ENCODE measurements around the gene SLC16A8. TPM values are rescaled to one million over a fixed set of nuclear protein-coding genes. Genes with fewer than 3 reads are reported as not detected.

The SLC16A8 gene
- total RNA-seq, 1 donor from 2014 or later: not detected

DNA sequence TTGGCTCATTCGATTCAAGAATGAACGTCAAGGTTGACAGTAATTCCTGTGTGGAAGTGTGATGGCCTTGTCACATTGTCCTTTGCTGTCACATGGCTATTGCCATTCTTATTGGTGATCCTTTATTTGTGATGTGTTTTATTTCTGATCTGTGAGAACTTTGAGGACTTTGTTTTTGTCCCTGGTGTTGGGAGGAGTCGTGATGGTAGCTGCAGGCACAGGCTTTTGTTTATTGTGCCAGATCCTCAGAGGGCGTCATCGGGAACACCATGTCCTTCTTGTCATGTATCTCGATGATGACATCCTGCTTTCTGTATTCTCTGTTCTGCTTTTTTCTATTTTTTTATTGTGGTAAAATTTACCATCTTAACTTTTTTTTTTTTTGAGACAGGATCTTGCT is 21.2 kb downstream of the SLC16A8 start:
- Mint-ChIP-seq H3K4me3 (ENCODE audit: unreplicated experiment) (peak overlapping the region; percentile 26), H3K4me1 (ENCODE audit: low read depth, unreplicated experiment) (peaks cover 8% of the 10 kb centered on the region), H3K36me3 (ENCODE audit: unreplicated experiment) (no peaks in the 10 kb centered on the region), H3K9me3 (ENCODE audit: unreplicated experiment) (peaks cover 3% of the 10 kb centered on the region), H3K27me3 (ENCODE audit: unreplicated experiment) (peaks cover 5% of the 10 kb centered on the region), H3K27ac (ENCODE audit: unreplicated experiment) (no peak overlapping the region)
- no peak for DNase-seq
- TF ChIP-seq, protein P1, sequence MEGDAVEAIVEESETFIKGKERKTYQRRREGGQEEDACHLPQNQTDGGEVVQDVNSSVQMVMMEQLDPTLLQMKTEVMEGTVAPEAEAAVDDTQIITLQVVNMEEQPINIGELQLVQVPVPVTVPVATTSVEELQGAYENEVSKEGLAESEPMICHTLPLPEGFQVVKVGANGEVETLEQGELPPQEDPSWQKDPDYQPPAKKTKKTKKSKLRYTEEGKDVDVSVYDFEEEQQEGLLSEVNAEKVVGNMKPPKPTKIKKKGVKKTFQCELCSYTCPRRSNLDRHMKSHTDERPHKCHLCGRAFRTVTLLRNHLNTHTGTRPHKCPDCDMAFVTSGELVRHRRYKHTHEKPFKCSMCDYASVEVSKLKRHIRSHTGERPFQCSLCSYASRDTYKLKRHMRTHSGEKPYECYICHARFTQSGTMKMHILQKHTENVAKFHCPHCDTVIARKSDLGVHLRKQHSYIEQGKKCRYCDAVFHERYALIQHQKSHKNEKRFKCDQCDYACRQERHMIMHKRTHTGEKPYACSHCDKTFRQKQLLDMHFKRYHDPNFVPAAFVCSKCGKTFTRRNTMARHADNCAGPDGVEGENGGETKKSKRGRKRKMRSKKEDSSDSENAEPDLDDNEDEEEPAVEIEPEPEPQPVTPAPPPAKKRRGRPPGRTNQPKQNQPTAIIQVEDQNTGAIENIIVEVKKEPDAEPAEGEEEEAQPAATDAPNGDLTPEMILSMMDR (IDR thresholded peaks at IDR 0.05; ENCODE audit: partially characterized antibody, unreplicated experiment): no peak

DNA sequence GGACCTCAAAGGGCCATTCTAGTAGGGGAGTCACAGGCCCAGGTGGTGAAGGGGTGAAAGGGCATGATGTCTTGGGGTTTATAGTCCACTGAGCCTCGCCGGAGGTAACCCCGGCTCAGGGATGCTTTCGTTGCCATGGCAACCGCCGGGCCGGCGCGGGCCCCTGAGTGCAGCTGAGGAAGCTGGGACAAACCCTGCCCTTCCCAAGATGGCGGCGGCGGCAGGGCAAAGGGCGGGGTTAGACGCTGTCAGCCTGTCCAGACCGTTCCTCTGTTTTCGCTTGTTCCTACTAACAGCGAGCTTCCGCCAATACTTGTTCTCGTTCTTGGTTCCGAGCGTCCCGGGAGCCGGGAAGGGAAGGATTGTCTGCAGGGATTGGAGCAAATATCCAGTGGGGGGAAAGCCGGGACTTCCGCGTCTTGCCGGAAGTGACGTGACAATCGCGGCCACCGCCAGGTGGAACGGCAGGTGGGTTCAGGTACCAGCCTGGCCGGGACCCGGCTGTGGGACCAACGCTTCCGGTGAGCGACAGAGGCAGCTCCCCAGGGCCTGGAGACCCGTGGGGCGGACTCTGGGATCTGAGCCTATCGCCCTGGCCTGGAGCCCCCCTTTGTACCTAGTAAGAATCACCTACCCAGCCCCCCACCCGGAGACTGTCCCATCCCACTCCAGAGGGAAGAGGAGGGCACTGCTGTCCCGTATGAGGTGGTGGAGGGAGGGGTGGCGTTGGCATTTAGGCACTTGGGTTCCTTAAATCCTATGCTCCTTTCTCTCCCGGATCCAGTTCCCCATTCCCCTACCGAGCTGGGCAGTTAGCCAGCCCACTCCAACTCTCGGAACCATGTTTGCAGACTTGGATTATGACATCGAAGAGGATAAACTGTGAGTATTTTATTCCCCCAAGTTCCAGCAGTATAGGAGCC is 26.8 kb downstream of the SLC16A8 start, which contains the start of gene PICK1:
TSS of gene PICK1 (plus strand) at position 436 of the 923 bp plus-strand sequence. CDS start at position 842, 406 bp downstream.
- peaks cover 7% of the 10 kb centered on the region for H3K4me1 Mint-ChIP-seq (ENCODE audit: low read depth, unreplicated experiment)
- DNase-seq: peak; percentile 92
- H3K9me3 Mint-ChIP-seq (ENCODE audit: unreplicated experiment): no peaks in the 10 kb centered on the region
- peak within 1 kb of the TSS; percentile 97 for H3K27ac Mint-ChIP-seq (ENCODE audit: unreplicated experiment)
- TF ChIP-seq, protein P1 (IDR thresholded peaks at IDR 0.05; ENCODE audit: partially characterized antibody, unreplicated experiment): peak; percentile 24
- H3K27me3 Mint-ChIP-seq (ENCODE audit: unreplicated experiment): peaks cover 5% of the 10 kb centered on the region
- H3K4me3 Mint-ChIP-seq (ENCODE audit: unreplicated experiment): peak within 1 kb of the TSS; percentile 95
- no peaks in the 10 kb centered on the region for H3K36me3 Mint-ChIP-seq (ENCODE audit: unreplicated experiment)

DNA sequence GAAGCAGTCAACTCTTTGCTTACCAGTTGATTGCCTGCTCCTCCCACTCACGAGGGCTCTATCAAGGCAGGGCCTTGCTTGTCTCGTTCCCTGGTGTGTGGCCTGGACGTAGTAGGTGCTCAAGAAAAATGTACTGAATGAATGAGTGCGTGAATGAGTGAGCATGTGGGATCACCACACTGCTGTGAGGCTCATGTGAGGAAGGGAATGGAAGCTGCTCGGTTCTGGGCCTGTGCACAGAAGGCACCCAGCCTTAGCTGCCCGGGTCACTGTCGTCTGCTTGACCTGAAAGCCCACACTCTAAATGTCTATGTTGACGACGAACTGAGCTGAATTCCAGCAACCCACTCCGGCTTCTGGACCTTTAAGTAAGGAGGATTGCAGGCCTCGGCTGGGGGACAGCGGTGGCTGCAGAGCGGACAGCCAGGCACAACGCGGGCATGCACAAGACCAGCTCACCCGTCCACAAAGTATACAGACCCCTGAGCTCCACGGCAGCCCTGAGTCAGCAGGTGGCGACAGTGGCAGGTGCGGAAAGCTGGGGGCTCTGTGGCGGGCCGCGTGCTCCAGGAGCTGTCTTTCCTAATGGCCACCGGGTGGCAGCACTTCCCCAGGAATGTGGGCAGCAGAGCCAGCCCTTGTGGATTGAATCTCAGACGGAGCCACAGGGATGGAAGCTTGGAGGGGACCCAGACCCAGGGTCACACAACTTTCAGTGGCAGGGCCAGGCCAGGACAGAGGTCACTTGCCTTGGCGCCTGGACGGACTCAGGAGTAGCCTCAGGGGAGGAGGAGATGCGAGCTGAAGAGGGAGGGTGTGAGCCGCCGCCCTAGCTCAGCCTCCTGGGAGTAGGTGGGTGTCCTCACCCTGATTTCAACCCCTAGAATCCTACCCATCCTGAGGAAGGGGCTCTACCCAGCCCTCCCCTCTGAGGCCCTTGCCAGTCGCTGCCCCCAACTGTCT is 31.8 kb downstream of the SLC16A8 start:
- TF ChIP-seq, protein P1 (IDR thresholded peaks at IDR 0.05; ENCODE audit: partially characterized antibody, unreplicated experiment): peak; percentile 90
- no peak overlapping the region for H3K4me3 Mint-ChIP-seq (ENCODE audit: unreplicated experiment)
- H3K27me3 Mint-ChIP-seq (ENCODE audit: unreplicated experiment): peaks cover 3% of the 10 kb centered on the region
- peaks cover 3% of the 10 kb centered on the region for H3K4me1 Mint-ChIP-seq (ENCODE audit: low read depth, unreplicated experiment)
- DNase-seq: peak; percentile 89
- no peaks in the 10 kb centered on the region for H3K36me3 Mint-ChIP-seq (ENCODE audit: unreplicated experiment)
- no peaks in the 10 kb centered on the region for H3K9me3 Mint-ChIP-seq (ENCODE audit: unreplicated experiment)
- no peak overlapping the region for H3K27ac Mint-ChIP-seq (ENCODE audit: unreplicated experiment)

DNA sequence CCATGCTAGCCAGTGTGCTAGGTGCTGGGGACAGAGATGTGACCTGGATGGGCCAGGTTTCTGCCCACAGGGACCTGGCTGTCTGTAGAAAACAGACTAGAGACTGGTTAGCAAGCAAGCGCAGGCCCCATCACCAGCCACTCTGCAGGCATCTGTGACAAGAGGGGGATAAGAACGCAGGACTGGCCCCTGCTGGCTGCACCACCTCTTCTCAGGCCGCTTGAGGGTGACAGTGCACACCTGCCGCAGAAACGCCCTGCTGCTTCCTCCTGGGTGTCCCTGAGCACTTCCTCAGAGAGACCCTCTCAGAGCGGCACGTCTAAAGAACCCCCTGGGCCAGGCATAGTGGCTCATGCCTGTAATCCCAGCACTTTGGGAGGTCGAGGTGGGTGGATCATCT is 32.7 kb downstream of the SLC16A8 start:
- Mint-ChIP-seq H3K4me1 (ENCODE audit: low read depth, unreplicated experiment) (peaks cover 3% of the 10 kb centered on the region), H3K4me3 (ENCODE audit: unreplicated experiment) (no peak overlapping the region), H3K9me3 (ENCODE audit: unreplicated experiment) (no peaks in the 10 kb centered on the region), H3K27ac (ENCODE audit: unreplicated experiment) (no peak overlapping the region), H3K27me3 (ENCODE audit: unreplicated experiment) (no peaks in the 10 kb centered on the region), H3K36me3 (ENCODE audit: unreplicated experiment) (no peaks in the 10 kb centered on the region)
- DNase-seq: no peak
- TF ChIP-seq, protein P1 (IDR thresholded peaks at IDR 0.05; ENCODE audit: partially characterized antibody, unreplicated experiment): no peak

Data from glutamatergic neuron (in vitro differentiated cells).